ENCODE results near the gene ST8SIA5. TPM values are rescaled to one million over a fixed set of nuclear protein-coding genes. Genes with fewer than 3 reads are reported as not detected.

The ST8SIA5 gene
- total and polyA plus RNA-seq, 2 donors (not counting 3 experiments of a cell fraction or from before 2014, with no cell fraction given): 0.25 to 0.62 TPM

DNA sequence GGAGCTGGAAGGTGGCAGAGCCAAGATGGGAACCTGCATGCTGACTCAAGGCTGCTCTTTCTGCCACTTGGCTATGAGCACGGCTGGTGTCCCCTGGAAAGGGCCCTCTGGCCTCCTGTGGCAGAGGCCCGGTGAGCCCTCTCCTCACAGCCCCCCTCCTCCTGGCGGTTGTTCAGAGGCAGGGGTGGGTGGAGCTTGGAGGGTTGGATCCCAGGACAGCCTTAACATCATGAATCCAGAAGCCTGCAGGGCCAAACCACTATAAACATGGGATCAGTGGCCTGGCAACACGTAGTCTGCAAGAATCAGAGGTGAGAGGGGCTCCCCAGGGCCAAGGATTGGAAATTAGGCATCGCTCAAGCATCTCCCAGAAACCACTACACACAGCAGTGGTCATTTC, 51.3 kb downstream of the ST8SIA5 start:
- intact Hi-C loops (cut with micrococcal nuclease): no loop called here
- BruUV-seq (replicated peaks): no TSS peak
- Histone ChIP-seq H3K4me1 (ENCODE audit: control insufficient read depth, extremely low read depth, insufficient read depth, low read length) (no peaks in the 10 kb centered on the region), H3K4me3 (replicated peaks in 1 of 3; ENCODE audit: insufficient read depth in 1 of 3, low read depth in 1 of 3, low read length in 3 of 3) (no peak overlapping the region), H2AFZ (ENCODE audit: low read depth, low read length) (no peak overlapping the region), H3K4me2 (ENCODE audit: insufficient read depth, low read length) (no peak overlapping the region), H3K36me3 (ENCODE audit: control insufficient read depth in 2 of 2, extremely low read depth in 1 of 2, insufficient read depth in 2 of 2, low read length in 2 of 2) (no peaks in the 10 kb centered on the region), H3K27me3 (ENCODE audit: control insufficient read depth in 2 of 2, insufficient read depth in 2 of 2, low read length in 2 of 2) (peaks cover 0 to 5% of the 10 kb centered on the region in 2 experiments), H3K27ac (ENCODE audit: insufficient read depth, low read depth, low read length) (no peak overlapping the region), H3K9me1 (replicated peaks; ENCODE audit: control insufficient read depth, extremely low read depth, insufficient read depth, low read length) (no peaks in the 10 kb centered on the region), H4K20me1 (replicated peaks; ENCODE audit: control insufficient read depth, extremely low read depth, insufficient read depth, low read length) (no peaks in the 10 kb centered on the region), H3K9me3 (replicated peaks; ENCODE audit: control insufficient read depth, insufficient read depth, low read length) (no peaks in the 10 kb centered on the region), H3K9ac (replicated peaks; ENCODE audit: extremely low read depth, insufficient read depth, low read length) (no peak overlapping the region), H3K79me2 (ENCODE audit: control insufficient read depth, insufficient read depth, low read length) (no peaks in the 10 kb centered on the region)
- CTCF ChIA-PET: no interaction called here
- dilution Hi-C loops (cut with MboI; ENCODE audit: extremely low pct_ligation_motif_present, low sequenced_read_pairs): no loop called here
- no peak for TF ChIP-seq POLR2A (IDR thresholded peaks at IDR 0.05; ENCODE audit: low read depth, low read length)
- no peak for TF ChIP-seq CTCF (IDR thresholded peaks at IDR 0.05; ENCODE audit: extremely low read depth in 1 of 2, insufficient read depth in 1 of 2, low read depth in 1 of 2, low read length in 2 of 2)
- TF ChIP-seq MYC (IDR thresholded peaks at IDR 0.05; ENCODE audit: low read depth, low read length): no peak
- no peak for TF ChIP-seq FOS (IDR thresholded peaks at IDR 0.05; ENCODE audit: borderline replicate concordance, insufficient read depth, low read length)
- TF ChIP-seq POLR2AphosphoS5 (IDR thresholded peaks at IDR 0.05; ENCODE audit: insufficient read depth, low read depth, low read length): no peak
- no peak for TF ChIP-seq GATA2 (IDR thresholded peaks at IDR 0.05; ENCODE audit: insufficient read depth, insufficient read length, low read depth, low read length)
- TF ChIP-seq EZH2 (IDR thresholded peaks at IDR 0.05; ENCODE audit: borderline replicate concordance, low read depth, low read length, severe bottlenecking): no peak
- no peak for TF ChIP-seq JUN (IDR thresholded peaks at IDR 0.05; ENCODE audit: borderline replicate concordance, insufficient read depth, insufficient read length, low read depth)
- POLR2A ChIA-PET: no interaction called here
- FAIRE-seq: no peak
- DNase-seq (ENCODE audit: low read depth, low spot score): no peak

All from endothelial cell of umbilical vein (primary cell).